Activated T-cell treated with anti-CD3 and anti-CD28 coated beads, Interleukin-2, amount 50 U/mL, for 24 hours (primary cell): ENCODE results near the gene KHDC4.

Experiments
- DNase-seq: peaks from one replicate; pipeline ENCODE4 v3.0.0-alpha.2; 2020
- H3K27ac Mint-ChIP-seq: 2 replicates; pipeline ENCODE4 v1.8.0; 2020; ENCODE audit warnings: mild to moderate bottlenecking, mixed read lengths
- H3K27me3 Mint-ChIP-seq: 2 replicates; pipeline ENCODE4 v1.8.0; 2020; ENCODE audit warnings: mixed read lengths
- H3K36me3 Mint-ChIP-seq: 2 replicates; pipeline ENCODE4 v1.8.0; 2020; ENCODE audit warnings: low read depth, mixed read lengths
- H3K4me1 Mint-ChIP-seq: 2 replicates; pipeline ENCODE4 v1.8.0; 2020; ENCODE audit warnings: low read depth, mixed read lengths
- H3K4me3 Mint-ChIP-seq: 2 replicates; pipeline ENCODE4 v1.8.0; 2020; ENCODE audit warnings: mild to moderate bottlenecking, moderate library complexity, mixed read lengths
- H3K9me3 Mint-ChIP-seq: 2 replicates; pipeline ENCODE4 v1.8.0; 2020; ENCODE audit warnings: mixed read lengths

The KHDC4 gene

DNA sequence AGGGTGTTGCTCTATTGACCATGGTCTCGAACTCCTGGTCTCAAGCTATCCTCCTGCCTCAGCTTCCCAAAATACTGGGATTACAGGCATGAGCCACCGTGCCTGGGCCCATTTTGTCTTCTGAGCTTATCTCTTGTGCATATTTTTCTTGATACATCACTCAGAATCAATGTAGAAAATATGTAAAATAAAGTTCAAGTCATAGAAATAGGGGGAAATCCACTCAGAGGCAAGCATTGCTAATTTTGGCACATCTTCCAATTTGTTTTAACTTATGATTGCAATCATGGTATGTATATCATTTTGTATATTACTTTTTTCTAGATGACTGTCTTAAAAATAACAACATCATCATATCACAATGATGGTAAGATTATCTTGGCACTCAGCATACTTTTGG is 44.6 kb downstream of the KHDC4 start:
- H3K36me3 Mint-ChIP-seq: no peaks in the 10 kb centered on the region
- no peak for DNase-seq
- H3K27ac Mint-ChIP-seq: no peak overlapping the region
- H3K27me3 Mint-ChIP-seq: no peaks in the 10 kb centered on the region
- H3K4me1 Mint-ChIP-seq: peaks cover 15% of the 10 kb centered on the region
- no peak overlapping the region for H3K4me3 Mint-ChIP-seq
- no peaks in the 10 kb centered on the region for H3K9me3 Mint-ChIP-seq

- Mint-ChIP-seq H3K9me3 (no peaks in the 10 kb centered on the region), H3K36me3 (no peaks in the 10 kb centered on the region), H3K4me1 (peaks cover 8% of the 10 kb centered on the region), H3K27ac (no peak overlapping the region), H3K4me3 (no peak overlapping the region), H3K27me3 (no peaks in the 10 kb centered on the region)
- DNase-seq: no peak
These were observed 45.7 kb downstream of the KHDC4 start for GRCh38 chr1:155888481-155888880.

DNA sequence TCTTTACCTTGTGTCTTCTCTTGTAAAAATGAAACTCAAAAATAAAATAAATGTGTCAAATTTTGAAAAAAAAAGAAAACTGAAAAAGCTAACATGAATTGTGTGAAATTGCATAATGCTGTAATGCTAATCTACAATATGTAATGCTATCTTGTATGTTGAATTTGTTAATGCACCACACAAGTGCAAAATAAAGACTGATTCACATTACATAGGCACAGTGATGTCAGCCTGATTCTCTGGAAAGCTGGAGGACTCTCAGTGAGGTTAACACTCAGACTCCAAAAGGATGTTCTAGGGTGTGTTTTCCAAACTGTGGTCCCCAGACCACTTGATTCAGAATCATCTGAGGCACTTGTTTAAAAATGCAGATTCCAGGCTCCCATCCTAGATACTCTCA is 49.2 kb downstream of the KHDC4 start:
- Mint-ChIP-seq H3K4me1 (no peaks in the 10 kb centered on the region), H3K27me3 (no peaks in the 10 kb centered on the region), H3K36me3 (peaks cover 2% of the 10 kb centered on the region), H3K9me3 (no peaks in the 10 kb centered on the region), H3K27ac (no peak overlapping the region), H3K4me3 (no peak overlapping the region)
- no peak for DNase-seq

DNA sequence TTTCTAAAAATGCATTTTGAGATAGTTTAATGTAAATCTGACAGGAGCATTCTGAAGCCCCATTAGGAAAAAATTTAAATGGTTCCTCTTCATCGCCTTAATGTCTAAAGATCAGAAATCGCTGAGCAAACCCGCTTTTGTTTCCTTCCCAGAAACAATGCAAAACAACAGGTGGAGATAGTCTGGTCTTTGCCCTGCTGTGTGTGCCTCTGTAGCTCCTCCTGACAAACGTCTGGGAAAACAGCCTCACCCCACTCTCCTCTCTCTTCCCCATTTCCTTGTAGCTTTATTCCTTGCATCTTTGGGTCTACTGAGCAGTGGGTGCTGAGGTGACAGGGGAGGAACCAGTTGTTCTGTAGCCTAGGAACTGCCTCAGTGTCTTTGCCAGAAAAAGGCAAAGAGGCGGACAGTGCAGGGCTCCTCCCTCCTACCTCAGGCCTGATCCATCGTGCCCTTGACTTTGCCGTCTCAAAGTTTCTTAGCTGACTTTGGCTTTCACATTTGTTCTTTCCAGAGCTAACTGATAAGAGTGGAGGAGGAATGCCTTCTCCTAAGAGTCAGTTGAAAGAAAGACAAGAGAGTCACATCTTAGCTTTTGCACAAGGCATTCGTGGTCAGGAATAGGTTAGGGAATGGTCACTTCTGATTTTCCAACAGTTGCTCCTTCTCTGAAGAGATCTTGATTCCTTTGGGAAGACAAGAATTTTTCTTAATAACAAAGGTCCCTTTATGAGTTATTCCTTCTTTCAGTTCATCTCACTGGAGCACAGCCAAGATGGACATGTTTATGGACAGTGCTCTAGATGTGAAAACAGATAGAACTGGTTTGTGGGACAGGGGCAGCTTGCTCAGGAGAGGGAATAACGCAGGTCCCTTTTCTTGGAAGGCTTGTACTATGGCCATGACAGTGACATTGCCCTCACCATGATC is 49.9 kb downstream of the KHDC4 start:
- Mint-ChIP-seq H3K27ac (no peak overlapping the region), H3K9me3 (no peaks in the 10 kb centered on the region), H3K4me3 (no peak overlapping the region), H3K36me3 (peaks cover 2% of the 10 kb centered on the region), H3K4me1 (no peaks in the 10 kb centered on the region), H3K27me3 (no peaks in the 10 kb centered on the region)
- DNase-seq: no peak

DNA sequence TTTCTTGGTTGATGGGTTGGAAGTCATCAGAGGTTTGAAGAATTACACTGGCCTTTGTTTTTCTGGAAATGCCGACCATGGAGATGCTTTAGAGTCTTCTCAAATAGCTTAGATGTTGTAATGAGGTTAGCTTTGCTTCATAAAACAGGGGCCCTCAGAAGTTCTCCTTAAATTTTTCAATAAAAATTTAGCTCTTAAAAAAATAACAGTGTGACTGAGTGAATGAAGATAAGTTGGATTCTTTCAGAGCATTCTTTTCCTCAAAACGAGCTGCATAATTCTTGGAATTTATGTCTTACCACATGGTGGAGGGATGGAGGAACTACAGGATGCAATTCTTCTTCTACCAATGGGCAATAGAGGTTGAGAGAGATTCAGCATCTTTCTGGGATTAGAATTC is 51.4 kb downstream of the KHDC4 start:
- no peak overlapping the region for H3K27ac Mint-ChIP-seq
- no peak for DNase-seq
- no peaks in the 10 kb centered on the region for H3K27me3 Mint-ChIP-seq
- no peaks in the 10 kb centered on the region for H3K4me1 Mint-ChIP-seq
- H3K4me3 Mint-ChIP-seq: no peak overlapping the region
- peaks cover 2% of the 10 kb centered on the region for H3K36me3 Mint-ChIP-seq
- H3K9me3 Mint-ChIP-seq: no peaks in the 10 kb centered on the region

- no peaks in the 10 kb centered on the region for H3K4me1 Mint-ChIP-seq
- DNase-seq: no peak
- H3K4me3 Mint-ChIP-seq: no peak overlapping the region
- no peak overlapping the region for H3K27ac Mint-ChIP-seq
- peaks cover 2% of the 10 kb centered on the region for H3K36me3 Mint-ChIP-seq
- H3K9me3 Mint-ChIP-seq: no peaks in the 10 kb centered on the region
- no peaks in the 10 kb centered on the region for H3K27me3 Mint-ChIP-seq
These were observed 52.0 kb downstream of the KHDC4 start for GRCh38 chr1:155882235-155882634.

DNA sequence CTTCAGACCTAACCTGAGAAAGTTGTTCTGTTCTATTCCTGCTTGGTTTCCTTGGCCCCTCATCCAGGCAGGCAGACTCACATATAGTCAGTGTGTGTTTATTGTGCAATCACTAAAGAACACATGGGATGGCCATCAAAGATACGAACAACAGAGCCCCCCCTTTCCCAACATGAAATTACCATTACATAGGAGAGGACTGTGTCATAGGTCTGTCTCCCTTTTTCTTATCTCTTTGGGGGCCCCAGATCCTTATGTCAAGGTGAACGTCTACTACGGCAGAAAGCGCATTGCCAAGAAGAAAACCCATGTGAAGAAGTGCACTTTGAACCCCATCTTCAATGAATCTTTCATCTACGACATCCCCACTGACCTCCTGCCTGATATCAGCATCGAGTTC is 53.3 kb downstream of the KHDC4 start:
- H3K4me1 Mint-ChIP-seq: no peaks in the 10 kb centered on the region
- H3K27me3 Mint-ChIP-seq: no peaks in the 10 kb centered on the region
- no peak overlapping the region for H3K27ac Mint-ChIP-seq
- H3K36me3 Mint-ChIP-seq: peaks cover 2% of the 10 kb centered on the region
- H3K4me3 Mint-ChIP-seq: no peak overlapping the region
- no peaks in the 10 kb centered on the region for H3K9me3 Mint-ChIP-seq
- DNase-seq: no peak

GRCh38 chr1:155880251-155880650 is 54.0 kb downstream of the KHDC4 start:
- no peaks in the 10 kb centered on the region for H3K27me3 Mint-ChIP-seq
- no peak overlapping the region for H3K27ac Mint-ChIP-seq
- no peaks in the 10 kb centered on the region for H3K4me1 Mint-ChIP-seq
- H3K9me3 Mint-ChIP-seq: no peaks in the 10 kb centered on the region
- DNase-seq: no peak
- H3K4me3 Mint-ChIP-seq: no peak overlapping the region
- H3K36me3 Mint-ChIP-seq: peaks cover 2% of the 10 kb centered on the region

GRCh38 chr1:155877945-155878344 is 56.3 kb downstream of the KHDC4 start:
- Mint-ChIP-seq H3K27me3 (no peaks in the 10 kb centered on the region), H3K9me3 (no peaks in the 10 kb centered on the region), H3K4me3 (no peak overlapping the region), H3K36me3 (peaks cover 2% of the 10 kb centered on the region), H3K27ac (no peak overlapping the region), H3K4me1 (no peaks in the 10 kb centered on the region)
- no peak for DNase-seq

DNA sequence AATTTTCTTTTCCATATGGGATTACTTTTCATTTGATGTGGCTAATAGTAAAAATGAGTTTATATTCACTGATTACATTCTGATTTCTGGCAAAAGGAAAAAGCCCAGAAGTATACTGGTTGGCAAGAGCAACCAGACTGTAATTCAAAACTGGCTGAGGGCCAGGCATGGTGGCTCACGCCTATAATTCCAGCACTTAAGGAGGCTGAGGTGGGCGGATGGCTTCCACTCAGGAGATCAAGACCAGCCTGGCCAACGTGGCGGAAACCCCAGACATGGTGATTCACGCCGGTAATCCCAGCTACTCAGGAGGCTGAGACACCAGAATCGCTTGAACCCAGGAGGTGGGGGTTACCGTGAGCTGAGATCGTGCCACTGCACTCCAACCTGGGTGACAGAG is 60.4 kb downstream of the KHDC4 start:
- Mint-ChIP-seq H3K9me3 (no peaks in the 10 kb centered on the region), H3K36me3 (no peaks in the 10 kb centered on the region), H3K27ac (no peak overlapping the region), H3K27me3 (no peaks in the 10 kb centered on the region), H3K4me3 (no peak overlapping the region), H3K4me1 (no peaks in the 10 kb centered on the region)
- no peak for DNase-seq

DNA sequence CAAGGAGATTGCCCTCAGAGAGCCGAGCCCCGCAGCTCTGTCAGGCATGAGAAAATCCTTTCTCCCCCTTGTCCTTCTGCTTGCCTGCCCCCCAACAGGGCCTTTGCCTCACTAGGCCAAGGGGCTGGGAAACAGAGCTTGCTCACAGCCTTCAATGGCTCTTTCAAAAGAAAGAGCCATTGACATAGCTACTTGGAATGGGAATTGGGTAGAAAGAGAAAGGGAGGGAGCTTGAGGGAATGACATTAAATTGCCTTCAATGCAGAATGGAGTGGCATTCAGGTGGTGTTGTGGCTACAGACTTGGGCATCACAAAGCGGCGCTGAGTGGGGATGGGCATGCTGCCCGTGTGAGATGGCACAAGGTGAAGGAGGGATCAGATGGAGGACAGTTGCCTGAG is 61.7 kb downstream of the KHDC4 start:
- Mint-ChIP-seq H3K36me3 (no peaks in the 10 kb centered on the region), H3K27ac (no peak overlapping the region), H3K9me3 (no peaks in the 10 kb centered on the region), H3K27me3 (no peaks in the 10 kb centered on the region), H3K4me1 (no peaks in the 10 kb centered on the region), H3K4me3 (no peak overlapping the region)
- DNase-seq: no peak

- H3K27me3 Mint-ChIP-seq: no peaks in the 10 kb centered on the region
- H3K4me1 Mint-ChIP-seq: no peaks in the 10 kb centered on the region
- H3K4me3 Mint-ChIP-seq: no peak overlapping the region
- no peaks in the 10 kb centered on the region for H3K9me3 Mint-ChIP-seq
- H3K36me3 Mint-ChIP-seq: no peaks in the 10 kb centered on the region
- H3K27ac Mint-ChIP-seq: no peak overlapping the region
- DNase-seq: no peak
These were observed 62.8 kb downstream of the KHDC4 start for GRCh38 chr1:155871390-155871789.

DNA sequence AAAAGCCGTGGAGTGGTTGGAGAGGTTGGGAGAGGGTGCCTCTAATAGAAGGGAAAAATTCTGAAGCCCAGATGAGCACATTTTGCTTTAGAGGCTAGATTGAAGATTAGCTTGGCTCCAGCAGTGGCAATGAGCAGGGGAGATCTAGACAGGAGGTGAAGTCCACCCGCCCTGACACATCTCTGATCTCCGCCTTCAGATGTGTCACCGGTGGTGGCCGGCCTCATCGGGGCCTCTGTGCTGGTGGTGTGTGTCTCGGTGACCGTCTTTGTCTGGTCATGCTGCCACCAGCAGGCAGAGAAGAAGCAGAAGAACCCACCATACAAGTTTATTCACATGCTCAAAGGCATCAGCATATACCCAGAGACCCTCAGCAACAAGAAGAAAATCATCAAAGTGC is 66.4 kb downstream of the KHDC4 start:
- no peak overlapping the region for H3K4me3 Mint-ChIP-seq
- no peaks in the 10 kb centered on the region for H3K36me3 Mint-ChIP-seq
- no peak overlapping the region for H3K27ac Mint-ChIP-seq
- no peak for DNase-seq
- H3K4me1 Mint-ChIP-seq: no peaks in the 10 kb centered on the region
- no peaks in the 10 kb centered on the region for H3K27me3 Mint-ChIP-seq
- no peaks in the 10 kb centered on the region for H3K9me3 Mint-ChIP-seq

- H3K27me3 Mint-ChIP-seq: peaks cover 11% of the 10 kb centered on the region
- peaks cover 17% of the 10 kb centered on the region for H3K4me1 Mint-ChIP-seq
- no peak for DNase-seq
- no peak overlapping the region for H3K4me3 Mint-ChIP-seq
- no peak overlapping the region for H3K27ac Mint-ChIP-seq
- no peaks in the 10 kb centered on the region for H3K9me3 Mint-ChIP-seq
- H3K36me3 Mint-ChIP-seq: peaks cover 3% of the 10 kb centered on the region
These were observed 69.8 kb downstream of the KHDC4 start for GRCh38 chr1:155864393-155864792.
